Transverse colon (tissue), 3 donors: ENCODE measurements around the gene ANP32E.

ENCODE experiments used
- POLR2A ChIP-seq: fragments of 450-650 bp; IDR thresholded peaks from one replicate; pipeline ENCODE4 v1.6.1; 2016; ENCODE audit warnings: antibody characterized with exemption, mild to moderate bottlenecking, moderate library complexity
- TF ChIP-seq, protein P1 (sequence below), 5 experiments: fragments of 200-600 bp in 3 of 5; fragments of 450-650 bp in 2 of 5; sonication (generic) in 3 of 5; IDR thresholded peaks; 1 replicate in 2 of 5; 2 replicates in 3 of 5; pipeline ENCODE4 v1.5.1; 2016 to 2017; ENCODE audit warnings: antibody characterized with exemption in 5 of 5, inconsistent platforms in 3 of 5, mild to moderate bottlenecking in 2 of 5, moderate library complexity in 1 of 5

DNA sequence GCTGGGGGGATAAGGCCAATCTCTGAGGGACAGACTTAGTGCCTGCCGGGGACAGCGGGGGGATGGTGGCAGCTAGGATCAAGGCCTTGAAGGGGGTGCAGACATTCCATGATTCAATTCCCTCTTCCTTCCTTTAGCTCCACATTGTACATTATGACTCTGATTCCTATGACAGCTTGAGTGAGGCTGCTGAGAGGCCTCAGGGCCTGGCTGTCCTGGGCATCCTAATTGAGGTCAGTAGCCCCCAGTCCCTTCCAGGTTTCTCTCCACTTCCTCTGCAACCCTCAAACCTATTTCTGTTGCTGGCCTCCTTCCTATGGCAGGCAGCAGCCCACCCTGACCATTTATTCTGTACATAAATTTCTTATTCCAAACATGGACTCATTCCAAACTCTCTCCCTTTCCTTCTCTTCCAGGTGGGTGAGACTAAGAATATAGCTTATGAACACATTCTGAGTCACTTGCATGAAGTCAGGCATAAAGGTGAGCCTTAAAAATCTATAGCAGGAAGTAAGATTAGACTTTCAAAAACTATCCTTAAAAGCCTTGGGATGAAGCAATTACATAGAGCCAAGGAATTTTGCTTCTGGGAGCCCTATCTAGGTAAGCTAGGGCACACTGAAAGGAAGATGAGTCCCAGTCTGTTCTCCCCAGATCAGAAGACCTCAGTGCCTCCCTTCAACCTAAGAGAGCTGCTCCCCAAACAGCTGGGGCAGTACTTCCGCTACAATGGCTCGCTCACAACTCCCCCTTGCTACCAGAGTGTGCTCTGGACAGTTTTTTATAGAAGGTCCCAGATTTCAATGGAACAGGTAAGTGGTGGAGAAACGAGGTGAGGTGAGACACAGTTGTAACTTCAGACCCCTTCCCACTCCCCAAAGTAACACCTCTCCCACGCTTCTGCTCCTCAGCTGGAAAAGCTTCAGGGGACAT, 26.7 kb upstream of the ANP32E start:
- TF ChIP-seq POLR2A: peak; percentile 15
- TF ChIP-seq, protein P1, sequence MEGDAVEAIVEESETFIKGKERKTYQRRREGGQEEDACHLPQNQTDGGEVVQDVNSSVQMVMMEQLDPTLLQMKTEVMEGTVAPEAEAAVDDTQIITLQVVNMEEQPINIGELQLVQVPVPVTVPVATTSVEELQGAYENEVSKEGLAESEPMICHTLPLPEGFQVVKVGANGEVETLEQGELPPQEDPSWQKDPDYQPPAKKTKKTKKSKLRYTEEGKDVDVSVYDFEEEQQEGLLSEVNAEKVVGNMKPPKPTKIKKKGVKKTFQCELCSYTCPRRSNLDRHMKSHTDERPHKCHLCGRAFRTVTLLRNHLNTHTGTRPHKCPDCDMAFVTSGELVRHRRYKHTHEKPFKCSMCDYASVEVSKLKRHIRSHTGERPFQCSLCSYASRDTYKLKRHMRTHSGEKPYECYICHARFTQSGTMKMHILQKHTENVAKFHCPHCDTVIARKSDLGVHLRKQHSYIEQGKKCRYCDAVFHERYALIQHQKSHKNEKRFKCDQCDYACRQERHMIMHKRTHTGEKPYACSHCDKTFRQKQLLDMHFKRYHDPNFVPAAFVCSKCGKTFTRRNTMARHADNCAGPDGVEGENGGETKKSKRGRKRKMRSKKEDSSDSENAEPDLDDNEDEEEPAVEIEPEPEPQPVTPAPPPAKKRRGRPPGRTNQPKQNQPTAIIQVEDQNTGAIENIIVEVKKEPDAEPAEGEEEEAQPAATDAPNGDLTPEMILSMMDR (IDR thresholded peaks at IDR 0.05): no peak
